ENCODE results near the gene FAM13A. TPM values are rescaled to one million over a fixed set of nuclear protein-coding genes. Genes with fewer than 3 reads are reported as not detected.

The FAM13A gene
- total and polyA plus RNA-seq, 2 of the 8 experiments (the other 6 are each of a cell fraction or from before 2014, with no cell fraction given), result 7.1 to 16.5 TPM

DNA sequence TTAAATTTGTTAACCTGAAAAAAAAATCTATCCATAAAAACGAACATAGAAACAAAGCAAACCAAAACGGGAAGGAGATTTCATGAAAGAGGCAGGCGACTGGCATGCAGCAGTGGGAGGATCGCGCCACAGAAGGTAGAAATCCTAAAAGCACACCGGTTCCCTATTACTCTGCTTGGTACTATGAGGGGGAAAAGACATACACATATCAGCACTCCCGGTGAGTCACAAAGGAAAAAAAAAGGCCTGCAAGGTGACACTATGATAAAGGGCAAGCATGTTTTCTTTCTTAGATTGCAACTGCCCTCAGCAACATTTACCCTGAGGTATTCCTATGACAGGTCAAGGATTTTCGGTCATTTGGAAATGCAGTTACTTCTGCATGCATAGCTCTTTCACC is 298.7 kb downstream of the FAM13A start (continued):
- TF ChIP-seq, protein P1, sequence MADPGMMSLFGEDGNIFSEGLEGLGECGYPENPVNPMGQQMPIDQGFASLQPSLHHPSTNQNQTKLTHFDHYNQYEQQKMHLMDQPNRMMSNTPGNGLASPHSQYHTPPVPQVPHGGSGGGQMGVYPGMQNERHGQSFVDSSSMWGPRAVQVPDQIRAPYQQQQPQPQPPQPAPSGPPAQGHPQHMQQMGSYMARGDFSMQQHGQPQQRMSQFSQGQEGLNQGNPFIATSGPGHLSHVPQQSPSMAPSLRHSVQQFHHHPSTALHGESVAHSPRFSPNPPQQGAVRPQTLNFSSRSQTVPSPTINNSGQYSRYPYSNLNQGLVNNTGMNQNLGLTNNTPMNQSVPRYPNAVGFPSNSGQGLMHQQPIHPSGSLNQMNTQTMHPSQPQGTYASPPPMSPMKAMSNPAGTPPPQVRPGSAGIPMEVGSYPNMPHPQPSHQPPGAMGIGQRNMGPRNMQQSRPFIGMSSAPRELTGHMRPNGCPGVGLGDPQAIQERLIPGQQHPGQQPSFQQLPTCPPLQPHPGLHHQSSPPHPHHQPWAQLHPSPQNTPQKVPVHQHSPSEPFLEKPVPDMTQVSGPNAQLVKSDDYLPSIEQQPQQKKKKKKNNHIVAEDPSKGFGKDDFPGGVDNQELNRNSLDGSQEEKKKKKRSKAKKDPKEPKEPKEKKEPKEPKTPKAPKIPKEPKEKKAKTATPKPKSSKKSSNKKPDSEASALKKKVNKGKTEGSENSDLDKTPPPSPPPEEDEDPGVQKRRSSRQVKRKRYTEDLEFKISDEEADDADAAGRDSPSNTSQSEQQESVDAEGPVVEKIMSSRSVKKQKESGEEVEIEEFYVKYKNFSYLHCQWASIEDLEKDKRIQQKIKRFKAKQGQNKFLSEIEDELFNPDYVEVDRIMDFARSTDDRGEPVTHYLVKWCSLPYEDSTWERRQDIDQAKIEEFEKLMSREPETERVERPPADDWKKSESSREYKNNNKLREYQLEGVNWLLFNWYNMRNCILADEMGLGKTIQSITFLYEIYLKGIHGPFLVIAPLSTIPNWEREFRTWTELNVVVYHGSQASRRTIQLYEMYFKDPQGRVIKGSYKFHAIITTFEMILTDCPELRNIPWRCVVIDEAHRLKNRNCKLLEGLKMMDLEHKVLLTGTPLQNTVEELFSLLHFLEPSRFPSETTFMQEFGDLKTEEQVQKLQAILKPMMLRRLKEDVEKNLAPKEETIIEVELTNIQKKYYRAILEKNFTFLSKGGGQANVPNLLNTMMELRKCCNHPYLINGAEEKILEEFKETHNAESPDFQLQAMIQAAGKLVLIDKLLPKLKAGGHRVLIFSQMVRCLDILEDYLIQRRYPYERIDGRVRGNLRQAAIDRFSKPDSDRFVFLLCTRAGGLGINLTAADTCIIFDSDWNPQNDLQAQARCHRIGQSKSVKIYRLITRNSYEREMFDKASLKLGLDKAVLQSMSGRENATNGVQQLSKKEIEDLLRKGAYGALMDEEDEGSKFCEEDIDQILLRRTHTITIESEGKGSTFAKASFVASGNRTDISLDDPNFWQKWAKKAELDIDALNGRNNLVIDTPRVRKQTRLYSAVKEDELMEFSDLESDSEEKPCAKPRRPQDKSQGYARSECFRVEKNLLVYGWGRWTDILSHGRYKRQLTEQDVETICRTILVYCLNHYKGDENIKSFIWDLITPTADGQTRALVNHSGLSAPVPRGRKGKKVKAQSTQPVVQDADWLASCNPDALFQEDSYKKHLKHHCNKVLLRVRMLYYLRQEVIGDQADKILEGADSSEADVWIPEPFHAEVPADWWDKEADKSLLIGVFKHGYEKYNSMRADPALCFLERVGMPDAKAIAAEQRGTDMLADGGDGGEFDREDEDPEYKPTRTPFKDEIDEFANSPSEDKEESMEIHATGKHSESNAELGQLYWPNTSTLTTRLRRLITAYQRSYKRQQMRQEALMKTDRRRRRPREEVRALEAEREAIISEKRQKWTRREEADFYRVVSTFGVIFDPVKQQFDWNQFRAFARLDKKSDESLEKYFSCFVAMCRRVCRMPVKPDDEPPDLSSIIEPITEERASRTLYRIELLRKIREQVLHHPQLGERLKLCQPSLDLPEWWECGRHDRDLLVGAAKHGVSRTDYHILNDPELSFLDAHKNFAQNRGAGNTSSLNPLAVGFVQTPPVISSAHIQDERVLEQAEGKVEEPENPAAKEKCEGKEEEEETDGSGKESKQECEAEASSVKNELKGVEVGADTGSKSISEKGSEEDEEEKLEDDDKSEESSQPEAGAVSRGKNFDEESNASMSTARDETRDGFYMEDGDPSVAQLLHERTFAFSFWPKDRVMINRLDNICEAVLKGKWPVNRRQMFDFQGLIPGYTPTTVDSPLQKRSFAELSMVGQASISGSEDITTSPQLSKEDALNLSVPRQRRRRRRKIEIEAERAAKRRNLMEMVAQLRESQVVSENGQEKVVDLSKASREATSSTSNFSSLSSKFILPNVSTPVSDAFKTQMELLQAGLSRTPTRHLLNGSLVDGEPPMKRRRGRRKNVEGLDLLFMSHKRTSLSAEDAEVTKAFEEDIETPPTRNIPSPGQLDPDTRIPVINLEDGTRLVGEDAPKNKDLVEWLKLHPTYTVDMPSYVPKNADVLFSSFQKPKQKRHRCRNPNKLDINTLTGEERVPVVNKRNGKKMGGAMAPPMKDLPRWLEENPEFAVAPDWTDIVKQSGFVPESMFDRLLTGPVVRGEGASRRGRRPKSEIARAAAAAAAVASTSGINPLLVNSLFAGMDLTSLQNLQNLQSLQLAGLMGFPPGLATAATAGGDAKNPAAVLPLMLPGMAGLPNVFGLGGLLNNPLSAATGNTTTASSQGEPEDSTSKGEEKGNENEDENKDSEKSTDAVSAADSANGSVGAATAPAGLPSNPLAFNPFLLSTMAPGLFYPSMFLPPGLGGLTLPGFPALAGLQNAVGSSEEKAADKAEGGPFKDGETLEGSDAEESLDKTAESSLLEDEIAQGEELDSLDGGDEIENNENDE (IDR thresholded peaks at IDR 0.05; ENCODE audit: insufficient replicate concordance, low read length), result no peak
- TF ChIP-seq, protein P2, sequence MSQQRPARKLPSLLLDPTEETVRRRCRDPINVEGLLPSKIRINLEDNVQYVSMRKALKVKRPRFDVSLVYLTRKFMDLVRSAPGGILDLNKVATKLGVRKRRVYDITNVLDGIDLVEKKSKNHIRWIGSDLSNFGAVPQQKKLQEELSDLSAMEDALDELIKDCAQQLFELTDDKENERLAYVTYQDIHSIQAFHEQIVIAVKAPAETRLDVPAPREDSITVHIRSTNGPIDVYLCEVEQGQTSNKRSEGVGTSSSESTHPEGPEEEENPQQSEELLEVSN (IDR thresholded peaks at IDR 0.05), result no peak
- TF ChIP-seq GTF2F1 (IDR thresholded peaks at IDR 0.05; ENCODE audit: borderline replicate concordance, low read depth, low read length) (no peak), CTBP2 (IDR thresholded peaks at IDR 0.05; ENCODE audit: borderline replicate concordance, insufficient read depth, insufficient read length, low read length) (no peak), SIRT6 (IDR thresholded peaks at IDR 0.05; ENCODE audit: low read length) (no peak), SUZ12 (IDR thresholded peaks at IDR 0.05; ENCODE audit: low read length) (no peak), POLR2AphosphoS5 (IDR thresholded peaks at IDR 0.05; ENCODE audit: low read depth, low read length) (no peak), TCF12 (IDR thresholded peaks at IDR 0.05; ENCODE audit: low read depth, low read length) (no peak), POLR2A (IDR thresholded peaks at IDR 0.05; ENCODE audit: control extremely low read depth in 1 of 2, low read depth in 2 of 2, low read length in 2 of 2) (no peak), ZNF274 (IDR thresholded peaks at IDR 0.05; ENCODE audit: borderline replicate concordance, extremely low read depth, low read length) (no peak), KDM4A (IDR thresholded peaks at IDR 0.05; ENCODE audit: low read depth, low read length, severe bottlenecking) (no peak)

Data from H1 (cell line).